OCI-LY1 (cell line): ENCODE measurements around the gene FKBP14.

Experiments
- EZH2 ChIP-seq: fragments of 200-600 bp; sonication (generic), shearing (Covaris generic); IDR thresholded peaks from 2 replicates; pipeline ENCODE4 v1.8.0; 2017; ENCODE audit warnings: borderline replicate concordance, mixed run types, mild to moderate bottlenecking, antibody characterized with exemption, low read length, moderate library complexity, mixed read lengths
- TF ChIP-seq, protein P1 (sequence below): fragments of 200-600 bp; sonication (generic), shearing (Covaris generic); IDR thresholded peaks from 2 replicates; pipeline ENCODE4 v1.5.1; 2017; ENCODE audit warnings: mild to moderate bottlenecking, antibody characterized with exemption, low read length, moderate library complexity, mixed read lengths

DNA sequence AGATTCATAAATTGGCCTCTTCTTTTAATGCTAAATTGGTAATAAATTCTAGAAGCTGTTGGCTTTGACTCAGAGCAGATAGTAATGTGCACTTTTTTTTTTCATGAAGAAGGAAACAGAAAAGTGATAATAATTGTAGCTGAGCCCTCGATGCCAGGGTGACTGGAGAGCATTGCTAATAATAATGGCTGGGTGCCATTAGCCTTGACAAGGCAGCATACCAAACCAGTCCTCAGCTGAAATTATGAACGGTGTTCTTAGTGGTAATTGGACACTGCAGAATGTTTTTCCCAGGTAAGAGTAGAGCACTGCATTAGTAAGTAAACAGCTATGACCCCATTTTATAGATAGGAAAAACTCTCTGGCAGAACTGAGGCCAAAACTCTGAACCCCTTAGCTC is 20.6 kb upstream of the FKBP14 start:
- TF ChIP-seq, protein P1, sequence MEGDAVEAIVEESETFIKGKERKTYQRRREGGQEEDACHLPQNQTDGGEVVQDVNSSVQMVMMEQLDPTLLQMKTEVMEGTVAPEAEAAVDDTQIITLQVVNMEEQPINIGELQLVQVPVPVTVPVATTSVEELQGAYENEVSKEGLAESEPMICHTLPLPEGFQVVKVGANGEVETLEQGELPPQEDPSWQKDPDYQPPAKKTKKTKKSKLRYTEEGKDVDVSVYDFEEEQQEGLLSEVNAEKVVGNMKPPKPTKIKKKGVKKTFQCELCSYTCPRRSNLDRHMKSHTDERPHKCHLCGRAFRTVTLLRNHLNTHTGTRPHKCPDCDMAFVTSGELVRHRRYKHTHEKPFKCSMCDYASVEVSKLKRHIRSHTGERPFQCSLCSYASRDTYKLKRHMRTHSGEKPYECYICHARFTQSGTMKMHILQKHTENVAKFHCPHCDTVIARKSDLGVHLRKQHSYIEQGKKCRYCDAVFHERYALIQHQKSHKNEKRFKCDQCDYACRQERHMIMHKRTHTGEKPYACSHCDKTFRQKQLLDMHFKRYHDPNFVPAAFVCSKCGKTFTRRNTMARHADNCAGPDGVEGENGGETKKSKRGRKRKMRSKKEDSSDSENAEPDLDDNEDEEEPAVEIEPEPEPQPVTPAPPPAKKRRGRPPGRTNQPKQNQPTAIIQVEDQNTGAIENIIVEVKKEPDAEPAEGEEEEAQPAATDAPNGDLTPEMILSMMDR, result no peak
- TF ChIP-seq EZH2, result no peak
